Uterus (tissue), 4 donors: ENCODE measurements around the gene LMNA. TPM values are rescaled to one million over a fixed set of nuclear protein-coding genes. Genes with fewer than 3 reads are reported as not detected.
"Not testable (repeated sequence)": the region's sequence is repeated elsewhere in the genome, so short reads cannot be mapped to it uniquely, and the experiment has no call there.

ENCODE experiments used
- DNase-seq, 2 donors: peaks; one replicate each; pipeline ENCODE4 v3.0.0-alpha.2; 2019 to 2020
- H3K27ac ChIP-seq, 2 donors: fragments of 200-600 bp; sonication (generic); 1 replicate in 1 of 2; 2 replicates in 1 of 2; pipeline ENCODE4 v1.5.1; 2016 to 2018
- H3K27me3 ChIP-seq, 2 donors: fragments of 200-600 bp; sonication (generic); one replicate each; pipeline ENCODE4 v1.5.1; 2018 to 2019; ENCODE audit warnings: control low read depth in 1 of 2
- H3K36me3 ChIP-seq, 2 donors: fragments of 200-600 bp; sonication (generic); one replicate each; pipeline ENCODE4 v1.5.1; 2019; ENCODE audit warnings: control low read depth in 1 of 2
- H3K4me1 ChIP-seq, 2 donors: fragments of 200-600 bp; sonication (generic); one replicate each; pipeline ENCODE4 v1.5.1; 2018 to 2019; ENCODE audit warnings: control low read depth in 1 of 2
- H3K4me3 ChIP-seq, 2 donors: fragments of 200-600 bp; sonication (generic); 1 replicate in 1 of 2; 2 replicates in 1 of 2; pipeline ENCODE4 v1.5.1; 2018 to 2019; ENCODE audit warnings: mild to moderate bottlenecking in 1 of 2
- H3K9me3 ChIP-seq, 2 donors: fragments of 200-600 bp; sonication (generic); one replicate each; pipeline ENCODE4 v1.5.1; 2019; ENCODE audit warnings: control low read depth in 1 of 2
- CTCF ChIP-seq, 4 experiments: fragments of 200-600 bp in 2 of 4; fragments of 450-650 bp in 2 of 4; sonication (generic) in 2 of 4; IDR thresholded peaks; one replicate each; pipeline ENCODE4 v1.5.1; 2016 to 2019; ENCODE audit warnings: antibody characterized with exemption in 4 of 4, mild to moderate bottlenecking in 2 of 4, moderate library complexity in 1 of 4
- POLR2A ChIP-seq, 2 donors: fragments of 450-650 bp; IDR thresholded peaks; one replicate each; pipeline ENCODE4 v1.6.1; 2016; ENCODE audit warnings: antibody characterized with exemption in 2 of 2, mild to moderate bottlenecking in 1 of 2, moderate library complexity in 1 of 2
- intact Hi-C: fragments of 100-400 bp; cut with DNase I; formaldehyde crosslinking; loops from one replicate; pipeline ENCODE4 v1.15.1; 2023; ENCODE audit warnings: low total_unique reads
- total RNA-seq, 4 donors: library from RNA; depleted of rRNA in 3 of 4; stranded (reverse); fragments of >200 nt in 3 of 4; gene quantifications; one replicate each; pipeline versions ENCODE4 v1.1.0 to v1.2.4, GENCODE V29; 2014 to 2023
- donor health status: DM: yes; HTN: yes; CAD: no.

Gene LMNA
- total RNA-seq, 4 donors from 2014 or later: 245 to 533 (median 373) TPM

- intact Hi-C loops: no loop called here
- TF ChIP-seq POLR2A (IDR thresholded peaks at IDR 0.05): no peak
- Histone ChIP-seq H3K27ac (no peak overlapping the region), H3K36me3 (no peaks in the 10 kb centered on the region), H3K4me1 (no peaks in the 10 kb centered on the region), H3K4me3 (no peak overlapping the region), H3K27me3 (no peaks in the 10 kb centered on the region), H3K9me3 (no peaks in the 10 kb centered on the region)
- DNase-seq: no peak
Observed at GRCh38 chr1:156069490-156070455, 44.7 kb upstream of the LMNA start.

- no peak for DNase-seq
- Histone ChIP-seq H3K27me3 (no peaks in the 10 kb centered on the region), H3K36me3 (no peaks in the 10 kb centered on the region), H3K4me3 (no peak overlapping the region), H3K4me1 (no peaks in the 10 kb centered on the region), H3K9me3 (no peaks in the 10 kb centered on the region), H3K27ac (no peak overlapping the region)
- no peak for TF ChIP-seq CTCF (IDR thresholded peaks at IDR 0.05)
- TF ChIP-seq POLR2A (IDR thresholded peaks at IDR 0.05): no peak
- intact Hi-C loops: no loop called here
Observed at GRCh38 chr1:156070548-156070947, 44.0 kb upstream of the LMNA start.

GRCh38 chr1:156071332-156071816 is 43.1 kb upstream of the LMNA start:
- DNase-seq, H3K9me3 ChIP-seq, H3K27ac ChIP-seq, intact Hi-C loops, H3K4me3 ChIP-seq, H3K36me3 ChIP-seq, H3K4me1 ChIP-seq, H3K27me3 ChIP-seq: not testable (repeated sequence)

- H3K9me3 ChIP-seq: no peaks in the 10 kb centered on the region
- intact Hi-C loops: no loop called here
- TF ChIP-seq POLR2A (IDR thresholded peaks at IDR 0.05) (no peak), CTCF (IDR thresholded peaks at IDR 0.05) (no peak)
- H3K27ac ChIP-seq: no peak overlapping the region
- no peaks in the 10 kb centered on the region for H3K36me3 ChIP-seq
- H3K4me3 ChIP-seq: no peak overlapping the region
- DNase-seq: no peak
- H3K27me3 ChIP-seq: no peaks in the 10 kb centered on the region
- no peaks in the 10 kb centered on the region for H3K4me1 ChIP-seq
Observed at GRCh38 chr1:156072251-156072650, 42.3 kb upstream of the LMNA start.

GRCh38 chr1:156073110-156073687 is 41.3 kb upstream of the LMNA start:
- Histone ChIP-seq H3K4me1 (no peaks in the 10 kb centered on the region), H3K9me3 (no peaks in the 10 kb centered on the region), H3K27ac (no peak overlapping the region), H3K27me3 (no peaks in the 10 kb centered on the region), H3K4me3 (no peak overlapping the region), H3K36me3 (no peaks in the 10 kb centered on the region)
- TF ChIP-seq CTCF (IDR thresholded peaks at IDR 0.05) (no peak), POLR2A (IDR thresholded peaks at IDR 0.05) (no peak)
- intact Hi-C loops: no loop called here
- DNase-seq: no peak

- Histone ChIP-seq H3K27ac (no peak overlapping the region), H3K4me3 (no peak overlapping the region), H3K36me3 (no peaks in the 10 kb centered on the region), H3K27me3 (no peaks in the 10 kb centered on the region), H3K9me3 (no peaks in the 10 kb centered on the region), H3K4me1 (no peaks in the 10 kb centered on the region)
- intact Hi-C loops: no loop called here
- TF ChIP-seq POLR2A (IDR thresholded peaks at IDR 0.05) (no peak), CTCF (IDR thresholded peaks at IDR 0.05) (no peak)
- DNase-seq: no peak
Observed at GRCh38 chr1:156073740-156074139, 40.8 kb upstream of the LMNA start.
